Gastrocnemius medialis (tissue), 4 donors: Measurements from ENCODE around the gene N4BP2. TPM values are rescaled to one million over a fixed set of nuclear protein-coding genes. Genes with fewer than 3 reads are reported as not detected.

Source experiments
- ATAC-seq, 2 donors: fragments of 150-250 bp; one replicate each; pipeline ENCODE4 v1.9.1; 2016
- DNase-seq, 2 donors: peaks; one replicate each; pipeline ENCODE4 v3.0.0-alpha.2; 2019
- H3K27ac ChIP-seq, 4 donors: fragments of 200-600 bp; sonication (generic); 1 replicate in 1 of 4; 2 replicates in 3 of 4; pipeline ENCODE4 v1.5.1; 2016 to 2018; ENCODE audit warnings: mild to moderate bottlenecking in 2 of 4, moderate library complexity in 1 of 4
- H3K27me3 ChIP-seq, 3 donors: fragments of 200-600 bp; sonication (generic) in 2 of 3; 1 replicate in 1 of 3; 2 replicates in 2 of 3; pipeline versions ENCODE4 v1.5.1 to v1.6.0; 2016 to 2019; ENCODE audit warnings: mild to moderate bottlenecking in 1 of 3, moderate library complexity in 1 of 3
- H3K36me3 ChIP-seq, 2 donors: fragments of 200-600 bp; sonication (generic) in 1 of 2; one replicate each; pipeline ENCODE4 v1.5.1; 2017 to 2018
- H3K4me1 ChIP-seq, 2 donors: fragments of 200-600 bp; sonication (generic) in 1 of 2; one replicate each; pipeline ENCODE4 v1.5.1; 2016 to 2017; ENCODE audit warnings: mild to moderate bottlenecking in 2 of 2
- H3K4me3 ChIP-seq, 4 donors: fragments of 200-600 bp; sonication (generic) in 3 of 4; 1 replicate in 1 of 4; 2 replicates in 3 of 4; pipeline ENCODE4 v1.5.1; 2016 to 2019; ENCODE audit warnings: mild to moderate bottlenecking in 2 of 4
- H3K9me3 ChIP-seq, 3 donors: fragments of 200-600 bp; sonication (generic) in 2 of 3; 1 replicate in 1 of 3; 2 replicates in 2 of 3; pipeline ENCODE4 v1.5.1; 2016 to 2019
- CTCF ChIP-seq, 5 experiments: fragments of 450-650 bp in 3 of 5; fragments of 200-600 bp in 2 of 5; sonication (generic) in 2 of 5; IDR thresholded peaks in 4 of 5; conservative IDR thresholded peaks in 1 of 5; 1 replicate in 4 of 5; 2 replicates in 1 of 5; pipeline ENCODE4 v1.5.1; 2016 to 2019; ENCODE audit warnings: antibody characterized with exemption in 5 of 5, mild to moderate bottlenecking in 3 of 5, moderate library complexity in 3 of 5
- POLR2A ChIP-seq, 2 donors: fragments of 450-650 bp; IDR thresholded peaks; one replicate each; pipeline ENCODE4 v1.6.1; 2017; ENCODE audit warnings: antibody characterized with exemption in 2 of 2, mild to moderate bottlenecking in 2 of 2, moderate library complexity in 2 of 2
- in situ Hi-C, 4 donors: fragments of 200-750 bp; cut with MboI; loops; one replicate each; pipeline versions ENCODE4 v1.15.0 to v1.8.0; 2017; ENCODE audit warnings: low sequenced_read_pairs in 4 of 4
- intact Hi-C: fragments of 100-400 bp; cut with DNase I; formaldehyde crosslinking; loops from one replicate; pipeline ENCODE4 v1.15.1; 2023; ENCODE audit warnings: low total_unique reads
- total RNA-seq, 4 donors: library from RNA; depleted of rRNA; stranded (reverse); fragments of >200 nt; gene quantifications; one replicate each; pipeline versions ENCODE4 v1.1.0 to v1.2.3, GENCODE V29; 2016

N4BP2 gene
- total RNA-seq, 4 donors from 2014 or later = 1.3 to 7.0 (median 3.3) TPM

GRCh38 chr4:40190019-40190418, 133.4 kb downstream of the N4BP2 start:
- Histone ChIP-seq H3K36me3 (no peaks in the 10 kb centered on the region), H3K4me3 (no peak overlapping the region), H3K27me3 (no peaks in the 10 kb centered on the region), H3K4me1 (no peaks in the 10 kb centered on the region), H3K9me3 (no peaks in the 10 kb centered on the region), H3K27ac (no peak overlapping the region)
- ATAC-seq = no peak
- intact Hi-C loops = no loop called here
- TF ChIP-seq CTCF (IDR thresholded peaks at IDR 0.05 in 4 of 5, conservative IDR thresholded peaks at IDR 0.05 in 1 of 5) (no peak), POLR2A (IDR thresholded peaks at IDR 0.05) (no peak)
- in situ Hi-C loops = no loop called here
- no peak for DNase-seq

- Histone ChIP-seq H3K27ac (no peak overlapping the region), H3K9me3 (no peaks in the 10 kb centered on the region), H3K4me1 (no peaks in the 10 kb centered on the region), H3K36me3 (no peaks in the 10 kb centered on the region), H3K27me3 (no peaks in the 10 kb centered on the region), H3K4me3 (no peak overlapping the region)
- in situ Hi-C loops (no loop called here), intact Hi-C loops (no loop called here)
- TF ChIP-seq CTCF (IDR thresholded peaks at IDR 0.05 in 4 of 5, conservative IDR thresholded peaks at IDR 0.05 in 1 of 5) (no peak), POLR2A (IDR thresholded peaks at IDR 0.05) (no peak)
- ATAC-seq (no peak), DNase-seq (no peak)
These were observed 133.8 kb downstream of the N4BP2 start for GRCh38 chr4:40190465-40190864.

GRCh38 chr4:40190880-40191815, 134.5 kb downstream of the N4BP2 start:
- H3K27me3 ChIP-seq = no peaks in the 10 kb centered on the region
- no peak overlapping the region for H3K4me3 ChIP-seq
- no peaks in the 10 kb centered on the region for H3K36me3 ChIP-seq
- DNase-seq (no peak), ATAC-seq (no peak)
- TF ChIP-seq CTCF (IDR thresholded peaks at IDR 0.05 in 4 of 5, conservative IDR thresholded peaks at IDR 0.05 in 1 of 5) (no peak), POLR2A (IDR thresholded peaks at IDR 0.05) (no peak)
- intact Hi-C loops = no loop called here
- H3K27ac ChIP-seq = no peak overlapping the region
- no peaks in the 10 kb centered on the region for H3K4me1 ChIP-seq
- in situ Hi-C loops = no loop called here
- H3K9me3 ChIP-seq = no peaks in the 10 kb centered on the region

GRCh38 chr4:40192114-40193015, 135.7 kb downstream of the N4BP2 start:
- H3K4me3 ChIP-seq = no peak overlapping the region
- intact Hi-C loops = no loop called here
- DNase-seq = no peak

More at GRCh38 chr4:40192114-40193015, 135.7 kb downstream of the N4BP2 start:
- H3K27me3 ChIP-seq = no peaks in the 10 kb centered on the region
- H3K9me3 ChIP-seq = no peaks in the 10 kb centered on the region
- ATAC-seq = no peak
- H3K36me3 ChIP-seq = no peaks in the 10 kb centered on the region
- in situ Hi-C loops = no loop called here
- no peaks in the 10 kb centered on the region for H3K4me1 ChIP-seq
- no peak overlapping the region for H3K27ac ChIP-seq
- no peak for TF ChIP-seq POLR2A (IDR thresholded peaks at IDR 0.05)
- no peak for TF ChIP-seq CTCF (IDR thresholded peaks at IDR 0.05 in 4 of 5, conservative IDR thresholded peaks at IDR 0.05 in 1 of 5)
